ENCODE measurements around the gene ANXA11. TPM values are rescaled to one million over a fixed set of nuclear protein-coding genes. Genes with fewer than 3 reads are reported as not detected.

Gene ANXA11
- total and polyA plus RNA-seq, 2 donors (not counting 1 experiment from before 2014, with no cell fraction given), result 124 to 206 TPM

- Histone ChIP-seq H3K4me2 (ENCODE audit: extremely low read depth, insufficient read depth, low read length) (no peak overlapping the region), H3K27ac (ENCODE audit: insufficient read depth, low read length) (no peak overlapping the region), H3K27me3 (ENCODE audit: control insufficient read depth, insufficient read depth, low read length) (no peaks in the 10 kb centered on the region), H3K36me3 (ENCODE audit: control insufficient read depth, insufficient read depth, low read length) (peaks cover 31% of the 10 kb centered on the region), H2AFZ (ENCODE audit: low read length) (no peak overlapping the region), H3K79me2 (ENCODE audit: control insufficient read depth, insufficient read depth, low read length) (peaks cover 92% of the 10 kb centered on the region), H3K9ac (ENCODE audit: insufficient read depth, low read length) (no peak overlapping the region), H3K4me3 (replicated peaks in 1 of 4; ENCODE audit: control extremely low read depth in 1 of 4, insufficient read depth in 1 of 4, low read depth in 3 of 4, low read length in 4 of 4) (no peak overlapping the region), H3K9me3 (ENCODE audit: control insufficient read depth, insufficient read depth, low read depth, low read length) (no peaks in the 10 kb centered on the region), H3K4me1 (ENCODE audit: control insufficient read depth, extremely low read depth, insufficient read depth, low read length) (peaks cover 21% of the 10 kb centered on the region), H4K20me1 (ENCODE audit: control insufficient read depth, extremely low read depth, insufficient read depth, low read length) (peaks cover 1% of the 10 kb centered on the region)
- TF ChIP-seq CTCF (conservative IDR thresholded peaks at IDR 0.05 in 1 of 2, IDR thresholded peaks at IDR 0.05 in 1 of 2; ENCODE audit: low read depth in 1 of 2, low read length in 2 of 2) (no peak), EZH2 (IDR thresholded peaks at IDR 0.05; ENCODE audit: low read length, missing control alignments) (no peak)
- no peak for DNase-seq (ENCODE audit: low read depth in 2 of 2)
Observed at GRCh38 chr10:80174641-80175395, 30.5 kb downstream of the ANXA11 start.

- no peaks in the 10 kb centered on the region for H3K27me3 ChIP-seq (ENCODE audit: control insufficient read depth, insufficient read depth, low read length)
- peaks cover 17% of the 10 kb centered on the region for H3K4me1 ChIP-seq (ENCODE audit: control insufficient read depth, extremely low read depth, insufficient read depth, low read length)
- H3K9me3 ChIP-seq (ENCODE audit: control insufficient read depth, insufficient read depth, low read depth, low read length), result no peaks in the 10 kb centered on the region
- H3K79me2 ChIP-seq (ENCODE audit: control insufficient read depth, insufficient read depth, low read length), result peaks cover 91% of the 10 kb centered on the region
- H3K27ac ChIP-seq (ENCODE audit: insufficient read depth, low read length), result no peak overlapping the region
- no peak overlapping the region for H3K4me3 ChIP-seq (replicated peaks in 1 of 4; ENCODE audit: control extremely low read depth in 1 of 4, insufficient read depth in 1 of 4, low read depth in 3 of 4, low read length in 4 of 4)
- no peak overlapping the region for H3K9ac ChIP-seq (ENCODE audit: insufficient read depth, low read length)
- no peak for DNase-seq (ENCODE audit: low read depth in 2 of 2)
- TF ChIP-seq CTCF (conservative IDR thresholded peaks at IDR 0.05 in 1 of 2, IDR thresholded peaks at IDR 0.05 in 1 of 2; ENCODE audit: low read depth in 1 of 2, low read length in 2 of 2) (no peak), EZH2 (IDR thresholded peaks at IDR 0.05; ENCODE audit: low read length, missing control alignments) (no peak)
- H4K20me1 ChIP-seq (ENCODE audit: control insufficient read depth, extremely low read depth, insufficient read depth, low read length), result peaks cover 1% of the 10 kb centered on the region
- H3K36me3 ChIP-seq (ENCODE audit: control insufficient read depth, insufficient read depth, low read length), result peaks cover 36% of the 10 kb centered on the region
- H3K4me2 ChIP-seq (ENCODE audit: extremely low read depth, insufficient read depth, low read length), result no peak overlapping the region
- H2AFZ ChIP-seq (ENCODE audit: low read length), result no peak overlapping the region
Observed at GRCh38 chr10:80173466-80173865, 31.9 kb downstream of the ANXA11 start.

GRCh38 chr10:80172896-80173295 lies 32.4 kb downstream of the ANXA11 start:
- peaks cover 1% of the 10 kb centered on the region for H4K20me1 ChIP-seq (ENCODE audit: control insufficient read depth, extremely low read depth, insufficient read depth, low read length)
- H3K79me2 ChIP-seq (ENCODE audit: control insufficient read depth, insufficient read depth, low read length), result peaks cover 90% of the 10 kb centered on the region

More at GRCh38 chr10:80172896-80173295, 32.4 kb downstream of the ANXA11 start:
- H3K4me3 ChIP-seq (replicated peaks in 1 of 4; ENCODE audit: control extremely low read depth in 1 of 4, insufficient read depth in 1 of 4, low read depth in 3 of 4, low read length in 4 of 4), result no peak overlapping the region
- no peak for DNase-seq (ENCODE audit: low read depth in 2 of 2)
- no peaks in the 10 kb centered on the region for H3K9me3 ChIP-seq (ENCODE audit: control insufficient read depth, insufficient read depth, low read depth, low read length)
- TF ChIP-seq CTCF (conservative IDR thresholded peaks at IDR 0.05 in 1 of 2, IDR thresholded peaks at IDR 0.05 in 1 of 2; ENCODE audit: low read depth in 1 of 2, low read length in 2 of 2) (no peak), EZH2 (IDR thresholded peaks at IDR 0.05; ENCODE audit: low read length, missing control alignments) (no peak)
- peaks cover 36% of the 10 kb centered on the region for H3K36me3 ChIP-seq (ENCODE audit: control insufficient read depth, insufficient read depth, low read length)
- H3K9ac ChIP-seq (ENCODE audit: insufficient read depth, low read length), result no peak overlapping the region
- H3K27me3 ChIP-seq (ENCODE audit: control insufficient read depth, insufficient read depth, low read length), result no peaks in the 10 kb centered on the region
- no peak overlapping the region for H3K27ac ChIP-seq (ENCODE audit: insufficient read depth, low read length)
- H2AFZ ChIP-seq (ENCODE audit: low read length), result no peak overlapping the region
- H3K4me2 ChIP-seq (ENCODE audit: extremely low read depth, insufficient read depth, low read length), result no peak overlapping the region
- H3K4me1 ChIP-seq (ENCODE audit: control insufficient read depth, extremely low read depth, insufficient read depth, low read length), result peaks cover 11% of the 10 kb centered on the region
